Fibroblast of lung (primary cell): ENCODE results near the gene ACTN1.

Experiments
- CTCF ChIP-seq, 2 donors: IDR thresholded peaks in 1 of 2; conservative IDR thresholded peaks in 1 of 2; 1 replicate in 1 of 2; 2 replicates in 1 of 2; pipeline ENCODE4 v1.5.1; 2011 to 2012; ENCODE audit warnings: low read length in 2 of 2, control low read depth in 1 of 2, inconsistent platforms in 1 of 2, low read depth in 1 of 2, mild to moderate bottlenecking in 1 of 2
- EZH2 ChIP-seq: IDR thresholded peaks from 2 replicates; pipeline ENCODE4 v1.5.1; 2012; ENCODE audit warnings: low read length, control low read depth, mild to moderate bottlenecking; ENCODE audit errors: missing control alignments

GRCh38 chr14:68911594-68912227 is 67.4 kb downstream of the ACTN1 start:
- TF ChIP-seq EZH2 = no peak
- TF ChIP-seq CTCF (conservative IDR thresholded peaks at IDR 0.05 in 1 of 2, IDR thresholded peaks at IDR 0.05 in 1 of 2; ENCODE audit: low read depth in 1 of 2, low read length in 2 of 2) = peak; percentile 97 to 99
